Heart right ventricle (tissue), 16 donors: ENCODE measurements around the gene CD28. TPM values are rescaled to one million over a fixed set of nuclear protein-coding genes. Genes with fewer than 3 reads are reported as not detected.

Experiments
- ATAC-seq, 8 donors: fragments of 200-7000 bp; cut with Tn5 transposase; one replicate each; pipeline ENCODE4 v1.9.1; 2020; ENCODE audit warnings: mild to moderate bottlenecking in 8 of 8, moderate library complexity in 8 of 8, moderate number of reproducible peaks in 1 of 8
- DNase-seq, 2 donors: peaks; one replicate each; pipeline ENCODE4 v3.0.0-alpha.2; 2020
- H3K27ac ChIP-seq, 10 donors: fragments of 200-600 bp; sonication (generic) in 2 of 10; one replicate each; pipeline versions ENCODE4 v1.5.0 to v1.8.0; 2020 to 2022; ENCODE audit warnings: mild to moderate bottlenecking in 3 of 10
- H3K27me3 ChIP-seq, 7 donors: fragments of 200-600 bp; one replicate each; pipeline ENCODE4 v1.8.0; 2021 to 2022; ENCODE audit warnings: mild to moderate bottlenecking in 2 of 7
- H3K36me3 ChIP-seq, 9 donors: fragments of 200-600 bp; sonication (generic) in 1 of 9; one replicate each; pipeline versions ENCODE4 v1.5.0 to v1.8.0; 2020 to 2022; ENCODE audit warnings: mild to moderate bottlenecking in 2 of 9
- H3K4me1 ChIP-seq, 9 donors: fragments of 200-600 bp; sonication (generic) in 1 of 9; one replicate each; pipeline versions ENCODE4 v1.5.0 to v1.8.0; 2020 to 2022; ENCODE audit warnings: mild to moderate bottlenecking in 4 of 9
- H3K4me3 ChIP-seq, 10 donors: fragments of 200-600 bp; sonication (generic) in 2 of 10; one replicate each; pipeline versions ENCODE4 v1.5.0 to v1.8.0; 2020 to 2022; ENCODE audit warnings: mild to moderate bottlenecking in 7 of 10, moderate library complexity in 2 of 10
- H3K9me3 ChIP-seq, 11 donors: fragments of 200-600 bp in 10 of 11; sonication (generic) in 2 of 11; one replicate each; pipeline versions ENCODE4 v1.5.0 to v1.8.0; 2013 to 2022; ENCODE audit warnings: mild to moderate bottlenecking in 2 of 11, control low read depth in 1 of 11, moderate library complexity in 1 of 11
- WGBS, 2 donors: extraction: QIAGEN DNeasy Blood & Tissue Kit; methylation state at CpG; one replicate each; pipeline ENCODE4 v1.1.7; 2013; ENCODE audit warnings: inconsistent platforms in 1 of 2; 5-methylcytosine and 5-hydroxymethylcytosine counted together
- intact Hi-C, 10 donors: fragments of 100-400 bp; cut with DNase I; formaldehyde crosslinking; loops; one replicate each; pipeline versions ENCODE4 v1.11.1 to v1.14.2; 2022
- polyA plus RNA-seq, 2 donors: library from polyadenylated mRNA; stranded (reverse); fragments of 200-250 nt; gene quantifications; one replicate each; pipeline ENCODE4 v1.2.3, GENCODE V29; 2013
- total RNA-seq, 10 donors: library from RNA; stranded (reverse); fragmentation: NEBNext Ultra II Directional in 3 of 10; extraction: Animal tissue kit (Norgen Biotek cat#: 25700) in 3 of 10; gene quantifications; one replicate each; pipeline versions ENCODE4 v1.2.1 to v1.2.4, GENCODE V29; 2021 to 2023
- TF ChIP-seq, protein P1 (sequence below), 9 donors: fragments of 200-600 bp; sonication (generic) in 2 of 9; IDR thresholded peaks; one replicate each; pipeline versions ENCODE4 v1.5.0 to v1.8.0; 2021 to 2022; ENCODE audit warnings: antibody characterized with exemption in 9 of 9, mild to moderate bottlenecking in 5 of 9, moderate library complexity in 1 of 9
- donor health status: Arrhythmogenic right ventricular cardiomyopathy.
- donor health status: ischemic (EF 13 %, LVEDD 7.1; RV severe dilation, severe dysfunction).
- donor health status: healthy with polysubstance abuse.
- donor health status: DM: no; HTN: yes; CAD: no.
- donor health status: DM: no; HTN: no; CAD: no.
- donor health status: ischemic (EF 25% LVEDD 6.9; RV normal size, moderate dysfunction).
- donor health status: ischemic (EF 25% LVEDD 5.7; RV mildly dilated, moderate dysfunction).
- donor health status: healthy.
- donor health status: DM: yes; HTN: yes; CAD: no.
- donor health status: Ischemic cardiomyopathy.
- donor health status: ischemic (EF 35%, LVEDD 5.7; RV mildly dilated, moderate dysfunction).
- donor health status: nonischemic (EF 11% LVEDD 7.7; RV severe dilation, severe dysfunction).
- donor health status: DM: yes; HTN: yes; CAD: no.
- donor health status: PGD.
- donor health status: ischemic (EF 29% LVEDD 5.4; RV normal size, mild dysfunction).
- donor health status: nonischemic (EF 23%, LVEDD 6.1; RV moderate dilation, normal function).

Gene CD28
- total and polyA plus RNA-seq, 12 donors: 0.10 to 5.3 (median 0.69) TPM

DNA sequence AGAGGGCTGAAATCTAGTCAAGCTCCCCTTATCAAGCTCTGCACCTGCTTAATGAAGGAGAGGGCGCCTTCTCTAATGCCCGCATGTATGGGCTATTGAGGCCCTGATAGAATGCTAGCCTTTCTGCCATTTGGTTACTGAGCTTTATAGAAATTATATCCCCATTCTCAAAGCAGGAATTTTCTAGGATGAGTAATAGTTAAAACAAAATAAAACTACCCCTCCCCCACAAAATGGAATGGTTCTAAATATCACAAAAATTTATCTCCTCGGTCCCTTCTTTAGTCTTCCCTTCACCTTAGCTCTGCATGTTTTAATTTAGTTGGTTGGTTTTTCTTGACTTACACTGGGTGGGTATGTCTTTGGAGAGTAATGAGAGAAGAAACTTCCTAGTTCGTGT lies 37.7 kb downstream of the CD28 start:
- H3K27me3 ChIP-seq: no peaks in the 10 kb centered on the region
- WGBS, 2 donors: 95 to 97% methylated on average over 4 of the region's 4 CpGs
- TF ChIP-seq, protein P1, sequence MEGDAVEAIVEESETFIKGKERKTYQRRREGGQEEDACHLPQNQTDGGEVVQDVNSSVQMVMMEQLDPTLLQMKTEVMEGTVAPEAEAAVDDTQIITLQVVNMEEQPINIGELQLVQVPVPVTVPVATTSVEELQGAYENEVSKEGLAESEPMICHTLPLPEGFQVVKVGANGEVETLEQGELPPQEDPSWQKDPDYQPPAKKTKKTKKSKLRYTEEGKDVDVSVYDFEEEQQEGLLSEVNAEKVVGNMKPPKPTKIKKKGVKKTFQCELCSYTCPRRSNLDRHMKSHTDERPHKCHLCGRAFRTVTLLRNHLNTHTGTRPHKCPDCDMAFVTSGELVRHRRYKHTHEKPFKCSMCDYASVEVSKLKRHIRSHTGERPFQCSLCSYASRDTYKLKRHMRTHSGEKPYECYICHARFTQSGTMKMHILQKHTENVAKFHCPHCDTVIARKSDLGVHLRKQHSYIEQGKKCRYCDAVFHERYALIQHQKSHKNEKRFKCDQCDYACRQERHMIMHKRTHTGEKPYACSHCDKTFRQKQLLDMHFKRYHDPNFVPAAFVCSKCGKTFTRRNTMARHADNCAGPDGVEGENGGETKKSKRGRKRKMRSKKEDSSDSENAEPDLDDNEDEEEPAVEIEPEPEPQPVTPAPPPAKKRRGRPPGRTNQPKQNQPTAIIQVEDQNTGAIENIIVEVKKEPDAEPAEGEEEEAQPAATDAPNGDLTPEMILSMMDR (IDR thresholded peaks at IDR 0.05): no peak
- peak overlapping the region in 1 of 10 donors; percentile 16 for H3K27ac ChIP-seq
- no peak overlapping the region for H3K4me3 ChIP-seq
- H3K9me3 ChIP-seq: peaks cover 0 to 7% (median 0%) of the 10 kb centered on the region in 11 donors
- DNase-seq (no peak), ATAC-seq (no peak)
- no peaks in the 10 kb centered on the region for H3K36me3 ChIP-seq
- H3K4me1 ChIP-seq: peaks cover 0 to 8% (median 0%) of the 10 kb centered on the region in 9 donors
- intact Hi-C loops: no loop called here

DNA sequence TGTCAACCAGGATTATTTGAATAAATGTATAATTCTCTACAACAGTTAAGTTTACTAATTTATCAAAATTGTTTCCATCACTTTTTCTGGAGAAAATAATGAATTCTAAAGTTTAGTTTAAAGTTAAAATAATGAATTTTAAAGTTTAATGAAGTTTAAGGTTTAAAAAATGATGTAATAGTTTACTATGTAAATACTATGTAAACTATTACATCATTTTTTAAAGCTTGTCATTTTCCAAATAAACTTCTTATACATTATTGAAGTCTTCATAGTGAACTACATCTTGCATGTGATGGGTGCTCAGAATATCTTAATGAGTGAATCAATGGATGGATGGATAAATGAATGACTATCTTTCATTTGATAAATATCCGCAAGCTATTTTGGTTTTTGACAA lies 38.8 kb downstream of the CD28 start:
- peaks cover 0 to 7% (median 0%) of the 10 kb centered on the region in 11 donors for H3K9me3 ChIP-seq
- H3K36me3 ChIP-seq: no peaks in the 10 kb centered on the region
- TF ChIP-seq, protein P1 (IDR thresholded peaks at IDR 0.05): no peak
- no peak for ATAC-seq
- no peak overlapping the region for H3K4me3 ChIP-seq
- DNase-seq: no peak
- H3K27ac ChIP-seq: no peak overlapping the region
- H3K27me3 ChIP-seq: no peaks in the 10 kb centered on the region
- intact Hi-C loops: no loop called here
- peaks cover 0 to 8% (median 0%) of the 10 kb centered on the region in 9 donors for H3K4me1 ChIP-seq
- 99 to 100% methylated on average over 1 of the region's 1 CpG for WGBS, 2 donors

GRCh38 chr2:203748331-203749126 lies 42.1 kb downstream of the CD28 start:
- Histone ChIP-seq H3K4me1 (peaks cover 0 to 10% (median 0%) of the 10 kb centered on the region in 9 donors), H3K9me3 (peaks cover 0 to 13% (median 0%) of the 10 kb centered on the region in 11 donors), H3K4me3 (no peak overlapping the region), H3K36me3 (no peaks in the 10 kb centered on the region), H3K27ac (no peak overlapping the region), H3K27me3 (no peaks in the 10 kb centered on the region)
- TF ChIP-seq, protein P1 (IDR thresholded peaks at IDR 0.05): no peak
- intact Hi-C loops: no loop called here
- 95 to 97% methylated on average over 4 of the region's 4 CpGs for WGBS, 2 donors
- ATAC-seq (no peak), DNase-seq (no peak)

- no peak overlapping the region for H3K4me3 ChIP-seq
- 80 to 84% methylated on average over 6 of the region's 6 CpGs for WGBS, 2 donors
- intact Hi-C loops: no loop called here
- no peak overlapping the region for H3K27ac ChIP-seq
- TF ChIP-seq, protein P1 (IDR thresholded peaks at IDR 0.05): no peak
- H3K9me3 ChIP-seq: peaks cover 0 to 20% (median 4%) of the 10 kb centered on the region in 11 donors
- no peaks in the 10 kb centered on the region for H3K27me3 ChIP-seq
- H3K36me3 ChIP-seq: no peaks in the 10 kb centered on the region
- no peak for ATAC-seq
- DNase-seq: no peak
- H3K4me1 ChIP-seq: peaks cover 0 to 6% (median 0%) of the 10 kb centered on the region in 9 donors
These were observed 44.1 kb downstream of the CD28 start for GRCh38 chr2:203750346-203751068.
